GM12878 (cell line): ENCODE data around the gene S100A8. TPM values are rescaled to one million over a fixed set of nuclear protein-coding genes. Genes with fewer than 3 reads are reported as not detected.

ENCODE experiments used
- ATAC-seq: fragments of 200-7000 bp; cut with Tn5 transposase; 3 replicates; pipeline ENCODE4 v1.9.1; 2020; ENCODE audit warnings: mild to moderate bottlenecking, moderate library complexity
- BruUV-seq: library from RNA; stranded (reverse); fragments of 400-500 nt; replicated peaks from 2 replicates; lab custom pipeline; 2021; lab: Mats Ljungman, UMichigan
- CTCF ChIA-PET: fragments of 300-600 bp; sonication (Branson Sonifier 250); formaldehyde crosslinking; extraction: SDS; loops from one replicate; lab custom pipeline; 2021; ENCODE audit warnings: inconsistent platforms; lab: Yijun Ruan, JAX
- POLR2A ChIA-PET: fragments of 350-600 bp; formaldehyde crosslinking; extraction: SDS; loops from one replicate; lab custom pipeline; 2021; ENCODE audit warnings: inconsistent platforms; lab: Charles Lee
- RAD21 ChIA-PET: fragments of 300-600 bp; sonication (Branson Sonifier 250); formaldehyde crosslinking; loops from one replicate; lab custom pipeline; 2023; ENCODE audit warnings: antibody characterized with exemption; ENCODE audit not compliant: unreplicated experiment; lab: Charles Lee
- SMC1A ChIA-PET: fragments of 300-600 bp; sonication (Branson Sonifier 250); formaldehyde crosslinking; loops from one replicate; lab custom pipeline; 2023; ENCODE audit not compliant: unreplicated experiment, uncharacterized antibody; lab: Charles Lee
- DNase-seq: peaks from one replicate; pipeline ENCODE4 v3.0.0-alpha.2; 2011; ENCODE audit warnings: low read depth, low spot score
- FAIRE-seq: peaks from 3 replicates; lab custom pipeline; 2011; peaks lifted over from hg19 to GRCh38; lab: Jason Lieb, UNC
- H2AFZ ChIP-seq: 2 replicates; pipeline ENCODE4 v1.6.0; 2011; ENCODE audit warnings: low read depth, low read length, control low read depth; ENCODE audit not compliant: control insufficient read depth
- H3K27ac ChIP-seq: 2 replicates; pipeline ENCODE4 v1.5.1; 2011; ENCODE audit warnings: control low read depth; ENCODE audit not compliant: control insufficient read depth, insufficient read depth
- H3K27me3 ChIP-seq, 2 experiments: replicated peaks in 1 of 2; 2 replicates each; pipeline versions ENCODE4 v1.6.0 to v1.6.1; 2011; ENCODE audit warnings: low read length in 1 of 2; ENCODE audit not compliant: control insufficient read depth in 2 of 2, insufficient read depth in 2 of 2
- H3K36me3 ChIP-seq, 2 experiments: 2 replicates each; pipeline ENCODE4 v1.5.1; 2011; ENCODE audit warnings: low read length in 1 of 2; ENCODE audit not compliant: control insufficient read depth in 2 of 2, insufficient read depth in 2 of 2
- H3K4me1 ChIP-seq: 2 replicates; pipeline ENCODE4 v1.6.1; 2011; ENCODE audit warnings: mild to moderate bottlenecking, low read length, moderate library complexity, mixed read lengths; ENCODE audit not compliant: control insufficient read depth, insufficient read depth
- H3K4me2 ChIP-seq: 2 replicates; pipeline ENCODE4 v1.6.0; 2011; ENCODE audit warnings: control low read depth; ENCODE audit not compliant: control insufficient read depth, insufficient read depth
- H3K4me3 ChIP-seq: fragments of 200-600 bp; sonication (generic); 2 replicates; pipeline ENCODE4 v1.5.1; 2016
- H3K79me2 ChIP-seq: 2 replicates; pipeline ENCODE4 v1.6.0; 2011; ENCODE audit warnings: low read length; ENCODE audit not compliant: control insufficient read depth, insufficient read depth
- H3K9ac ChIP-seq: 2 replicates; pipeline ENCODE4 v1.8.0; 2011; ENCODE audit warnings: low read length, control low read depth, mixed read lengths; ENCODE audit not compliant: control insufficient read depth, insufficient read depth
- H3K9me3 ChIP-seq: replicated peaks from 3 replicates; pipeline ENCODE4 v1.5.1; 2011; ENCODE audit warnings: mild to moderate bottlenecking, low read length; ENCODE audit not compliant: control insufficient read depth, insufficient read depth
- H4K20me1 ChIP-seq: 2 replicates; pipeline ENCODE4 v1.6.0; 2011; ENCODE audit not compliant: control insufficient read depth, insufficient read depth
- CBX3 ChIP-seq: fragments of 200-600 bp; sonication (generic); IDR thresholded peaks from 2 replicates; pipeline ENCODE4 v1.6.1; 2016; ENCODE audit warnings: low read depth, borderline replicate concordance
- POLR2A ChIP-seq: IDR thresholded peaks from 2 replicates; pipeline ENCODE4 v1.6.1; 2011; ENCODE audit warnings: low read depth, mild to moderate bottlenecking, low read length
- RUNX3 ChIP-seq: IDR thresholded peaks from 2 replicates; pipeline ENCODE4 v1.6.1; 2012; ENCODE audit warnings: low read length, inconsistent platforms
- SREBF1 ChIP-seq: IDR thresholded peaks from 2 replicates; pipeline ENCODE4 v1.6.1; 2012; ENCODE audit warnings: mild to moderate bottlenecking, low read length
- SUZ12 ChIP-seq: fragments of 200-600 bp; sonication (generic); IDR thresholded peaks from one replicate; pipeline ENCODE4 v1.6.1; 2018; ENCODE audit warnings: antibody characterized with exemption, mild to moderate bottlenecking; ENCODE audit not compliant: unreplicated experiment
- ZZZ3 ChIP-seq: IDR thresholded peaks from 2 replicates; pipeline ENCODE4 v1.6.1; 2011; ENCODE audit warnings: low read depth; ENCODE audit not compliant: control insufficient read depth, insufficient read length
- WGBS: methylation state at CpG from one replicate; pipeline ENCODE4 v1.1.6; 2016; ENCODE audit warnings: low lambda C conversion rate; ENCODE audit not compliant: insufficient replicate concordance, insufficient coverage; ENCODE audit errors: missing lambda C conversion rate; 5-methylcytosine and 5-hydroxymethylcytosine counted together
- in situ Hi-C: fragments of 300-500 bp; cut with MboI; formaldehyde crosslinking; loops from 9 replicates; pipeline ENCODE4 v1.14.3; 2018; ENCODE audit warnings: mixed read lengths
- intact Hi-C: fragments of 100-400 bp; cut with micrococcal nuclease; formaldehyde crosslinking; loops from one replicate; pipeline ENCODE4 v1.14.2; 2022; ENCODE audit not compliant: unreplicated experiment
- polyA plus RNA-seq, 11 experiments: library from polyadenylated mRNA; depleted of rRNA in 4 of 11; unstranded in 6 of 11; stranded (reverse) in 5 of 11; fragments of >200 nt; fragmentation: Nextera tagmentation in 4 of 11; fragmentation: Illumina TruSeq in 1 of 11; extraction: Ambion mirVana in 4 of 11; extraction: Trizol in 1 of 11; gene quantifications; 1 replicate in 1 of 11; 2 replicates in 10 of 11; pipeline versions ENCODE4 v1.2.1 to v1.2.3, GENCODE V29; 2011 to 2016; ENCODE audit warnings: inconsistent platforms in 2 of 11, missing spikeins in 2 of 11, low read depth in 1 of 11
- total RNA-seq, 4 experiments: library from RNA; depleted of rRNA in 3 of 4; stranded (reverse); fragments of >200 nt in 3 of 4; fragmentation: Illumina TruSeq in 1 of 4; extraction: Trizol in 1 of 4; gene quantifications; 2 replicates each; pipeline versions ENCODE4 v1.2.1 to v1.2.3, GENCODE V29; 2013 to 2021
- TF ChIP-seq, protein P1 (sequence below): IDR thresholded peaks from 2 replicates; pipeline ENCODE4 v1.6.1; 2012; ENCODE audit warnings: low read depth, low read length, improper control_type of control experiment

S100A8 gene
- total and polyA plus RNA-seq, 10 of the 15 experiments (the other 5 are each of a cell fraction or from before 2014, with no cell fraction given), result 0.28 TPM; not detected in 9

DNA sequence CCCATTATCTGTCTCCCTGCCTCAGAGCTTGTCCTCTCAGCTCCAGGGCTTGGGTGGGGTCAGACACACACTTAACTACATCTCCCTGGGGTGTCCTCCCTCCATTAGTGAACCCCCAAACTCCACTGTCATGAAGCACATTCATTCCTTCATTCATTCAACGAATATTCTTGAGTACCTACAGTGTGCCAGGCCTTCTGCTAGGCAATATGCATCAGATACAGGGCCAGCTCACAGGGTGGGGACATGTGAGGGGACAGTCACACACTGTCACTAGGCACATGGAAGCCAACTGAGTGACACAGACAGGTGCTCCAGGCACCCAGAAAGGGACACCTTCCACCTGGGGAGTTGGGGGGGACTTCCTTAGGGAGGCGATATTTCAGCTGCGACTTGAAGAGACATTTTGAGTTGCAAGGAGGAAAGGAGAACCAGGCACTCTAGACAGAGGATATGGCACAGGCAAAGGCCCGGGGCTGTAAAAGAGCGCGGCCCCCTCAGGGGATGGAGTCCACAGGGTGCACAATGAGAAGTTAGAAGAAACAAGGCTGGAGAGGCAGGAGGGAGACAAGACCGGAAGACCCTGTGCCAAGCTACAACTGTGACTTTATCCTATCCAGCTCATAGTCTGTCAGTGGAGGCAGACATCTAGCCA, 8.7 kb upstream of the S100A8 start:
- SMC1A ChIA-PET, result no interaction called here
- FAIRE-seq, result no peak
- Histone ChIP-seq H3K27me3 (peaks cover 0 to 6% of the 10 kb centered on the region in 2 experiments; a peak in 2 of 4 replicates), H3K4me1 (no peaks in the 10 kb centered on the region), H3K9me3 (no peaks in the 10 kb centered on the region), H4K20me1 (no peaks in the 10 kb centered on the region), H3K36me3 (no peaks in the 10 kb centered on the region), H3K79me2 (no peaks in the 10 kb centered on the region), H2AFZ (no peak overlapping the region), H3K4me2 (no peak overlapping the region), H3K27ac (no peak overlapping the region), H3K4me3 (no peak overlapping the region), H3K9ac (no peak overlapping the region)
- in situ Hi-C loops (no loop called here), intact Hi-C loops (loop anchor here (5.0 kb wide), 1 partner anchor 98 kb away; no protein-coding TSS in a partner anchor)
- RAD21 ChIA-PET, result interaction anchor here (1.1 kb wide), 1 partner anchor 96 kb away, joined by 5 read pairs; no protein-coding TSS in a partner anchor
- WGBS, result 44% methylated on average over 7 of the region's 7 CpGs
- TF ChIP-seq POLR2A, result no peak
- TF ChIP-seq SUZ12, result no peak
- no peak for TF ChIP-seq ZZZ3
- no peak for TF ChIP-seq SREBF1
- no peak for TF ChIP-seq RUNX3
- TF ChIP-seq, protein P1, sequence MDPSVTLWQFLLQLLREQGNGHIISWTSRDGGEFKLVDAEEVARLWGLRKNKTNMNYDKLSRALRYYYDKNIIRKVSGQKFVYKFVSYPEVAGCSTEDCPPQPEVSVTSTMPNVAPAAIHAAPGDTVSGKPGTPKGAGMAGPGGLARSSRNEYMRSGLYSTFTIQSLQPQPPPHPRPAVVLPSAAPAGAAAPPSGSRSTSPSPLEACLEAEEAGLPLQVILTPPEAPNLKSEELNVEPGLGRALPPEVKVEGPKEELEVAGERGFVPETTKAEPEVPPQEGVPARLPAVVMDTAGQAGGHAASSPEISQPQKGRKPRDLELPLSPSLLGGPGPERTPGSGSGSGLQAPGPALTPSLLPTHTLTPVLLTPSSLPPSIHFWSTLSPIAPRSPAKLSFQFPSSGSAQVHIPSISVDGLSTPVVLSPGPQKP, result no peak
- no peak for TF ChIP-seq CBX3
- no peak for ATAC-seq
- BruUV-seq, result no TSS peak
- CTCF ChIA-PET, result interaction anchor here (1.3 to 6.8 kb wide), 4 partner anchors 44 to 95 kb away, joined by 3 to 44 read pairs (median 5); no protein-coding TSS in a partner anchor
- DNase-seq, result no peak
- POLR2A ChIA-PET, result no interaction called here
